ENCODE measurements around the gene CCL11. TPM values are rescaled to one million over a fixed set of nuclear protein-coding genes. Genes with fewer than 3 reads are reported as not detected.

Gene CCL11
- total RNA-seq, 1 experiment from 2014 or later: not detected

DNA sequence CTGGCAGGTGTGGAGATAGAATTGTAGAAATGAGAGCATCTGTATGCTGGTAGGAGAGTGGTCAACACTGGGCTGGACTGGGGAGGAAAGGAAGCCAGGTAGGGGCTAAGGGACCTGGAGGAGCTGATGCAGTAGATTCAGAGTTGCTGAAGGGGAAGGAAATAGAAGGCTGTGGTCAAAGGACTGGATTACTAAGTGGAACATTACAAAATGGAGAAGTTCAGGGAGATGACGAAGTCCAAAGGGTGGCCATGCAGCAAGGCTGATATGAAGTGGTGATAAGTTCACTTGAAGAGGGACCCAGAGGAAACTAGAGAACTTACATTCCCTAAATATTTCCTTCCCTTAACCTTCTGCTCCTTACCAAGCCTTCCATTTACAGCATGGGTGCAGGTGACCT lies 39.1 kb upstream of the CCL11 start:
- H3K27ac Mint-ChIP-seq: no peak overlapping the region
- DNase-seq (ENCODE audit: low spot score) (no peak), ATAC-seq (no peak)
- no peaks in the 10 kb centered on the region for H3K36me3 Mint-ChIP-seq
- H3K4me3 Mint-ChIP-seq: no peak overlapping the region
- TF ChIP-seq, protein P1, sequence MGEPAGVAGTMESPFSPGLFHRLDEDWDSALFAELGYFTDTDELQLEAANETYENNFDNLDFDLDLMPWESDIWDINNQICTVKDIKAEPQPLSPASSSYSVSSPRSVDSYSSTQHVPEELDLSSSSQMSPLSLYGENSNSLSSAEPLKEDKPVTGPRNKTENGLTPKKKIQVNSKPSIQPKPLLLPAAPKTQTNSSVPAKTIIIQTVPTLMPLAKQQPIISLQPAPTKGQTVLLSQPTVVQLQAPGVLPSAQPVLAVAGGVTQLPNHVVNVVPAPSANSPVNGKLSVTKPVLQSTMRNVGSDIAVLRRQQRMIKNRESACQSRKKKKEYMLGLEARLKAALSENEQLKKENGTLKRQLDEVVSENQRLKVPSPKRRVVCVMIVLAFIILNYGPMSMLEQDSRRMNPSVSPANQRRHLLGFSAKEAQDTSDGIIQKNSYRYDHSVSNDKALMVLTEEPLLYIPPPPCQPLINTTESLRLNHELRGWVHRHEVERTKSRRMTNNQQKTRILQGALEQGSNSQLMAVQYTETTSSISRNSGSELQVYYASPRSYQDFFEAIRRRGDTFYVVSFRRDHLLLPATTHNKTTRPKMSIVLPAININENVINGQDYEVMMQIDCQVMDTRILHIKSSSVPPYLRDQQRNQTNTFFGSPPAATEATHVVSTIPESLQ (CRISPR knock-in tag; IDR thresholded peaks at IDR 0.05): no peak
- TF ChIP-seq ZNF138 (CRISPR knock-in tag; conservative IDR thresholded peaks at IDR 0.05) (no peak), ELF4 (CRISPR knock-in tag; IDR thresholded peaks at IDR 0.05; ENCODE audit: low read depth) (no peak), ZNF121 (CRISPR knock-in tag; IDR thresholded peaks at IDR 0.05) (no peak), ZNF671 (CRISPR knock-in tag; IDR thresholded peaks at IDR 0.05) (no peak)
- TF ChIP-seq, protein P2, sequence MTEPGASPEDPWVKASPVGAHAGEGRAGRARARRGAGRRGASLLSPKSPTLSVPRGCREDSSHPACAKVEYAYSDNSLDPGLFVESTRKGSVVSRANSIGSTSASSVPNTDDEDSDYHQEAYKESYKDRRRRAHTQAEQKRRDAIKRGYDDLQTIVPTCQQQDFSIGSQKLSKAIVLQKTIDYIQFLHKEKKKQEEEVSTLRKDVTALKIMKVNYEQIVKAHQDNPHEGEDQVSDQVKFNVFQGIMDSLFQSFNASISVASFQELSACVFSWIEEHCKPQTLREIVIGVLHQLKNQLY (CRISPR knock-in tag; IDR thresholded peaks at IDR 0.05): no peak
- TF ChIP-seq, protein P3, sequence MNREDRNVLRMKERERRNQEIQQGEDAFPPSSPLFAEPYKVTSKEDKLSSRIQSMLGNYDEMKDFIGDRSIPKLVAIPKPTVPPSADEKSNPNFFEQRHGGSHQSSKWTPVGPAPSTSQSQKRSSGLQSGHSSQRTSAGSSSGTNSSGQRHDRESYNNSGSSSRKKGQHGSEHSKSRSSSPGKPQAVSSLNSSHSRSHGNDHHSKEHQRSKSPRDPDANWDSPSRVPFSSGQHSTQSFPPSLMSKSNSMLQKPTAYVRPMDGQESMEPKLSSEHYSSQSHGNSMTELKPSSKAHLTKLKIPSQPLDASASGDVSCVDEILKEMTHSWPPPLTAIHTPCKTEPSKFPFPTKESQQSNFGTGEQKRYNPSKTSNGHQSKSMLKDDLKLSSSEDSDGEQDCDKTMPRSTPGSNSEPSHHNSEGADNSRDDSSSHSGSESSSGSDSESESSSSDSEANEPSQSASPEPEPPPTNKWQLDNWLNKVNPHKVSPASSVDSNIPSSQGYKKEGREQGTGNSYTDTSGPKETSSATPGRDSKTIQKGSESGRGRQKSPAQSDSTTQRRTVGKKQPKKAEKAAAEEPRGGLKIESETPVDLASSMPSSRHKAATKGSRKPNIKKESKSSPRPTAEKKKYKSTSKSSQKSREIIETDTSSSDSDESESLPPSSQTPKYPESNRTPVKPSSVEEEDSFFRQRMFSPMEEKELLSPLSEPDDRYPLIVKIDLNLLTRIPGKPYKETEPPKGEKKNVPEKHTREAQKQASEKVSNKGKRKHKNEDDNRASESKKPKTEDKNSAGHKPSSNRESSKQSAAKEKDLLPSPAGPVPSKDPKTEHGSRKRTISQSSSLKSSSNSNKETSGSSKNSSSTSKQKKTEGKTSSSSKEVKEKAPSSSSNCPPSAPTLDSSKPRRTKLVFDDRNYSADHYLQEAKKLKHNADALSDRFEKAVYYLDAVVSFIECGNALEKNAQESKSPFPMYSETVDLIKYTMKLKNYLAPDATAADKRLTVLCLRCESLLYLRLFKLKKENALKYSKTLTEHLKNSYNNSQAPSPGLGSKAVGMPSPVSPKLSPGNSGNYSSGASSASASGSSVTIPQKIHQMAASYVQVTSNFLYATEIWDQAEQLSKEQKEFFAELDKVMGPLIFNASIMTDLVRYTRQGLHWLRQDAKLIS (CRISPR knock-in tag; IDR thresholded peaks at IDR 0.05; ENCODE audit: borderline replicate concordance): no peak
- TF ChIP-seq, protein P4, sequence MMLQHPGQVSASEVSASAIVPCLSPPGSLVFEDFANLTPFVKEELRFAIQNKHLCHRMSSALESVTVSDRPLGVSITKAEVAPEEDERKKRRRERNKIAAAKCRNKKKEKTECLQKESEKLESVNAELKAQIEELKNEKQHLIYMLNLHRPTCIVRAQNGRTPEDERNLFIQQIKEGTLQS (CRISPR knock-in tag; conservative IDR thresholded peaks at IDR 0.05): no peak
- peaks cover 21% of the 10 kb centered on the region for H3K4me1 Mint-ChIP-seq
- H3K9me3 Mint-ChIP-seq: no peaks in the 10 kb centered on the region
- CTCF ChIA-PET: no interaction called here
- peaks cover 4% of the 10 kb centered on the region for H3K27me3 Mint-ChIP-seq (ENCODE audit: low read depth)
- POLR2A ChIA-PET: no interaction called here

DNA sequence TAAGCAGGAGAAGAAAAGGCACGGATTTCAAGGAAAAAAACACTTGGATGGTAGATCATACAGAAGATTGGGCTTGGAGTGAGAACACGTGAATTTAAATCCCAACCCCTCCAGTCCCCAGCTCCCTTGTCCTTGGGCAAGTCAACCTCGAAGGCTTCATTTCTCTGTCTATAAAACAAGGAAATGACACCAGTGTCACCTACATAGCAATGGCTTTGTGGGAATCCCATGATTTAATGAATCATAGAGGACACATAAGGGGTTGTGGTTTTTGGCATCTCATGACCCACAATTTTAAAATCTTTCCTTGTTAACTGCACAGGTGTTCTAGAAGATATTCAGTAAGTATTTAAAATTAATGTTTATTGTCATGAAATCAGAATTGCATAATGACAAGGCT lies 38.7 kb upstream of the CCL11 start:
- no peak for DNase-seq (ENCODE audit: low spot score)
- no peak for TF ChIP-seq ZNF121 (CRISPR knock-in tag; IDR thresholded peaks at IDR 0.05)
- TF ChIP-seq, protein P1 (CRISPR knock-in tag; IDR thresholded peaks at IDR 0.05): no peak
- TF ChIP-seq, protein P5, sequence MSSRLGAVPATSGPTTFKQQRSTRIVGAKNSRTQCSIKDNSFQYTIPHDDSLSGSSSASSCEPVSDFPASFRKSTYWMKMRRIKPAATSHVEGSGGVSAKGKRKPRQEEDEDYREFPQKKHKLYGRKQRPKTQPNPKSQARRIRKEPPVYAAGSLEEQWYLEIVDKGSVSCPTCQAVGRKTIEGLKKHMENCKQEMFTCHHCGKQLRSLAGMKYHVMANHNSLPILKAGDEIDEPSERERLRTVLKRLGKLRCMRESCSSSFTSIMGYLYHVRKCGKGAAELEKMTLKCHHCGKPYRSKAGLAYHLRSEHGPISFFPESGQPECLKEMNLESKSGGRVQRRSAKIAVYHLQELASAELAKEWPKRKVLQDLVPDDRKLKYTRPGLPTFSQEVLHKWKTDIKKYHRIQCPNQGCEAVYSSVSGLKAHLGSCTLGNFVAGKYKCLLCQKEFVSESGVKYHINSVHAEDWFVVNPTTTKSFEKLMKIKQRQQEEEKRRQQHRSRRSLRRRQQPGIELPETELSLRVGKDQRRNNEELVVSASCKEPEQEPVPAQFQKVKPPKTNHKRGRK (CRISPR knock-in tag; IDR thresholded peaks at IDR 0.05; ENCODE audit: borderline replicate concordance): no peak
- TF ChIP-seq, protein P6, sequence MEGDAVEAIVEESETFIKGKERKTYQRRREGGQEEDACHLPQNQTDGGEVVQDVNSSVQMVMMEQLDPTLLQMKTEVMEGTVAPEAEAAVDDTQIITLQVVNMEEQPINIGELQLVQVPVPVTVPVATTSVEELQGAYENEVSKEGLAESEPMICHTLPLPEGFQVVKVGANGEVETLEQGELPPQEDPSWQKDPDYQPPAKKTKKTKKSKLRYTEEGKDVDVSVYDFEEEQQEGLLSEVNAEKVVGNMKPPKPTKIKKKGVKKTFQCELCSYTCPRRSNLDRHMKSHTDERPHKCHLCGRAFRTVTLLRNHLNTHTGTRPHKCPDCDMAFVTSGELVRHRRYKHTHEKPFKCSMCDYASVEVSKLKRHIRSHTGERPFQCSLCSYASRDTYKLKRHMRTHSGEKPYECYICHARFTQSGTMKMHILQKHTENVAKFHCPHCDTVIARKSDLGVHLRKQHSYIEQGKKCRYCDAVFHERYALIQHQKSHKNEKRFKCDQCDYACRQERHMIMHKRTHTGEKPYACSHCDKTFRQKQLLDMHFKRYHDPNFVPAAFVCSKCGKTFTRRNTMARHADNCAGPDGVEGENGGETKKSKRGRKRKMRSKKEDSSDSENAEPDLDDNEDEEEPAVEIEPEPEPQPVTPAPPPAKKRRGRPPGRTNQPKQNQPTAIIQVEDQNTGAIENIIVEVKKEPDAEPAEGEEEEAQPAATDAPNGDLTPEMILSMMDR (IDR thresholded peaks at IDR 0.05): no peak
- TF ChIP-seq GTF2I (CRISPR knock-in tag; conservative IDR thresholded peaks at IDR 0.05): no peak
- TF ChIP-seq, protein P7, sequence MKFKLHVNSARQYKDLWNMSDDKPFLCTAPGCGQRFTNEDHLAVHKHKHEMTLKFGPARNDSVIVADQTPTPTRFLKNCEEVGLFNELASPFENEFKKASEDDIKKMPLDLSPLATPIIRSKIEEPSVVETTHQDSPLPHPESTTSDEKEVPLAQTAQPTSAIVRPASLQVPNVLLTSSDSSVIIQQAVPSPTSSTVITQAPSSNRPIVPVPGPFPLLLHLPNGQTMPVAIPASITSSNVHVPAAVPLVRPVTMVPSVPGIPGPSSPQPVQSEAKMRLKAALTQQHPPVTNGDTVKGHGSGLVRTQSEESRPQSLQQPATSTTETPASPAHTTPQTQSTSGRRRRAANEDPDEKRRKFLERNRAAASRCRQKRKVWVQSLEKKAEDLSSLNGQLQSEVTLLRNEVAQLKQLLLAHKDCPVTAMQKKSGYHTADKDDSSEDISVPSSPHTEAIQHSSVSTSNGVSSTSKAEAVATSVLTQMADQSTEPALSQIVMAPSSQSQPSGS (CRISPR knock-in tag; IDR thresholded peaks at IDR 0.05; ENCODE audit: borderline replicate concordance, low read depth): no peak
- no peak for TF ChIP-seq ZNF396 (CRISPR knock-in tag; IDR thresholded peaks at IDR 0.05; ENCODE audit: borderline replicate concordance)
- TF ChIP-seq ATF1 (CRISPR knock-in tag; IDR thresholded peaks at IDR 0.05): no peak
- no peak for TF ChIP-seq NFATC4 (CRISPR knock-in tag; IDR thresholded peaks at IDR 0.05)
- CTCF ChIA-PET: no interaction called here
- Mint-ChIP-seq H3K27me3 (ENCODE audit: low read depth) (peaks cover 4% of the 10 kb centered on the region), H3K4me3 (no peak overlapping the region), H3K9me3 (no peaks in the 10 kb centered on the region), H3K4me1 (peaks cover 26% of the 10 kb centered on the region), H3K27ac (no peak overlapping the region), H3K36me3 (no peaks in the 10 kb centered on the region)
- no peak for ATAC-seq
- POLR2A ChIA-PET: no interaction called here

All from WTC11 (cell line).